Cardiac fibroblast (primary cell): ENCODE measurements around the gene ACTL7A.

Source experiments
- DNase-seq, 2 donors: peaks; one replicate each; pipeline versions ENCODE4 v3.0.0 to v3.0.0-alpha.2; 2010; ENCODE audit warnings: low read depth in 2 of 2
- H3K4me3 ChIP-seq, 2 donors: replicated peaks in 1 of 2; 1 replicate in 1 of 2; 2 replicates in 1 of 2; pipeline ENCODE4 v1.5.1; 2011; ENCODE audit warnings: low read depth in 2 of 2, low read length in 2 of 2, mild to moderate bottlenecking in 2 of 2, moderate library complexity in 1 of 2
- TF ChIP-seq, protein P1 (sequence below): IDR thresholded peaks from one replicate; pipeline ENCODE4 v1.5.1; 2011; ENCODE audit warnings: low read depth, mild to moderate bottlenecking, low read length, inconsistent platforms

Gene ACTL7A

DNA sequence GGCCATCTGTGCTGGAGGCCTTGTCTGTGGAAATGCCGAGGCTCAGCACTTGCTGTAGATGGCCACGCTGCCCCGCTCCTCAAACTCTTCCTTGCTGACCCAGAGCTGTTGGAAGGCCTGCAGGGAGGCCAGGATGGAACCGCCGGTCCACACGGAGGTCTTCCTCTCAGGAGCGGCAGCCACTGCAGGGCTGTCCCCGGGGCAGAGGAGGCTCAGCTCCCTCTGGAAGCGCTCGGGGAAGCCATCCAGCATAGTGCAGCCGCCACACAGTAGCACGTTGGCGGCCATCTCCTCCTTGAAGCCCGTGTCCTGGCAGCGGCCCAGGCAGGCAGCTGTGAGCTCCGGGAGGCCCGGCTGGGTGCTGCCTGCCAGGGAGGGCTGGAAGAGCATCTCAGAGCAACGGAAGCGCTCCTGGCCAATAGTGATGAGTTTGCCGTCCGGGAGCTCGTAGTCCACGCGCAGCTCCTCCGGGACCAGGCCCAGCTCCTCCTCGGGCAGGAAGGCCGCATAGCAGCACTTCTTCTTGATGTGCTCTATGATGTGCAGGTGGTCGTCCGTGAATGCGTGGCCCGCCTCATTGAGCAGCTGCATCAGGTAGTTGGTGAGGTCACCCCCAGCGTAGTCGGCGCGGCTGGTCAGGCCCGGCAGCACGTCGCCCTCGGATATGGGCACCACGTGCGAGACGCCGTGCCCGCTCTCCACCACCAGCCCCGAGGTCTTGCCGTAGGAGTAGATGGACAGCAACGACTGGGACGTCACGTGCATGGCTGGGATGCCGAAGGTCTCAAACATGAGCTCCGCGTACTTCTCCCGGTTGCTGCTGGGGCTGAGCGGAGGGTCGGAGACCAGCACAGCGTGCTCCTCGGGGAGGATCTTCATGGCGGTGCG, 7.2 kb upstream of the ACTL7A start:
- H3K4me3 ChIP-seq, result no peak overlapping the region
- TF ChIP-seq, protein P1, sequence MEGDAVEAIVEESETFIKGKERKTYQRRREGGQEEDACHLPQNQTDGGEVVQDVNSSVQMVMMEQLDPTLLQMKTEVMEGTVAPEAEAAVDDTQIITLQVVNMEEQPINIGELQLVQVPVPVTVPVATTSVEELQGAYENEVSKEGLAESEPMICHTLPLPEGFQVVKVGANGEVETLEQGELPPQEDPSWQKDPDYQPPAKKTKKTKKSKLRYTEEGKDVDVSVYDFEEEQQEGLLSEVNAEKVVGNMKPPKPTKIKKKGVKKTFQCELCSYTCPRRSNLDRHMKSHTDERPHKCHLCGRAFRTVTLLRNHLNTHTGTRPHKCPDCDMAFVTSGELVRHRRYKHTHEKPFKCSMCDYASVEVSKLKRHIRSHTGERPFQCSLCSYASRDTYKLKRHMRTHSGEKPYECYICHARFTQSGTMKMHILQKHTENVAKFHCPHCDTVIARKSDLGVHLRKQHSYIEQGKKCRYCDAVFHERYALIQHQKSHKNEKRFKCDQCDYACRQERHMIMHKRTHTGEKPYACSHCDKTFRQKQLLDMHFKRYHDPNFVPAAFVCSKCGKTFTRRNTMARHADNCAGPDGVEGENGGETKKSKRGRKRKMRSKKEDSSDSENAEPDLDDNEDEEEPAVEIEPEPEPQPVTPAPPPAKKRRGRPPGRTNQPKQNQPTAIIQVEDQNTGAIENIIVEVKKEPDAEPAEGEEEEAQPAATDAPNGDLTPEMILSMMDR, result no peak
- no peak for DNase-seq

DNA sequence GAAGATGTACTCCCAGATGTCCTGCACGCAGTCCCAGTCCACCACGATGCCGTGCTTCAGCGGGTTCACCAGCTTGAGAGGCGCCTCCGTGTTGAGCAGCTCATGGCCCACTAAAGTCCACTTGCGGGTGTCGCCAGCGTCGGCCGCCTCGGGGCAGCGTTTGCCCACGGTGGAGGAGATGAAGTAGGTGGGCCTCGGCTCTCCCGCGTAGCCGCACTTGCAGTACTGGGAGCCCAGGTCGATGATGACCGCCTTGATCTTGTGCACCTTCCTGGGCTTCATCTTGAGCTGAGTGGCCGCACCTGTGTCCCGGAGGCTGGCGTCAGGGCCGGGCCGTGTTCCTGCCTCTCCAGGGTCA, 6.6 kb upstream of the ACTL7A start:
- TF ChIP-seq, protein P1, result no peak
- DNase-seq, result no peak
- no peak overlapping the region for H3K4me3 ChIP-seq

DNA sequence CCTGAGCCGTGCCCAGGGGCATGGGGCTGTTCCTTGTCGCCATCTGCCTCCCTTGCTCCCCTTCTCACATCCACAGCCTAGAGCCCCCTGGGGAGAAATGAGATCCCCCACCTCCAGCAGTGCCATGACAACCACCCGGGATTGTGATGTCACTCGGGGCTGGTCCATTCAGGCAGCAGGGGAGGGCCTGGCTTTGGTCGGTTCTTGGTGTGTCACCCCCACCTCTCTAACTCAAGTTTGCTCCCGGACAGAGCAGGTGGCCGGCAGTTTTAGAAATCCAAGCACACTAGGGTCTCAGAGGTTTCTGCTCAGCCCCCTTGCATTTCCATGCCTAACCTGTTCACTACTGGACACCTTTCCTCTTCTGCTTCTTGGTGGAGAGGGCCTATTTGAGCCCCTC, 6.2 kb upstream of the ACTL7A start, which contains the start of gene ACTL7B:
TSS of gene ACTL7B (minus strand) at position 99 of the 400 bp plus-strand sequence. CDS start at position 43, 56 bp downstream.
- no peak for DNase-seq
- no peak within 1 kb of the TSS for H3K4me3 ChIP-seq
- TF ChIP-seq, protein P1, result no peak

DNA sequence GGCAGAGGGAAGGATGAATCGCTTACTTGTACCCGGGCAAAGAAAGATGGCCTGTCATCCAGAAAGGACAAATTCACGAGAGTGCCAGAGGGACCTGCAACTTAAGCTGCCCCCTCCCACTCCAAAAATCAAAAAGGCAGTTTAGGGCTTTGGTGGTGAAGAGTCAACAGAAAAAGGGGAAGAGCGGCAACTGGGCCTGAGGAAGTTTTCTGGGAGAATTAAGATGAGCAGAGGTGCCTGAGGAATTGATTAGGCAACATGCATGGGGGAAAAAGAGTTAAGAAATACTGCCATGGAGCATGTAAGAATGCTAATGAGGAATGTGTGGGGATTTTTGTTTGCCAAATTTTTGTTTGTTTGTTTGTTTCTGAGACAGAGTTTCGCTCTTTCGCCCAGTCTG, 4.5 kb upstream of the ACTL7A start:
- TF ChIP-seq, protein P1, result no peak
- DNase-seq, result no peak

DNA sequence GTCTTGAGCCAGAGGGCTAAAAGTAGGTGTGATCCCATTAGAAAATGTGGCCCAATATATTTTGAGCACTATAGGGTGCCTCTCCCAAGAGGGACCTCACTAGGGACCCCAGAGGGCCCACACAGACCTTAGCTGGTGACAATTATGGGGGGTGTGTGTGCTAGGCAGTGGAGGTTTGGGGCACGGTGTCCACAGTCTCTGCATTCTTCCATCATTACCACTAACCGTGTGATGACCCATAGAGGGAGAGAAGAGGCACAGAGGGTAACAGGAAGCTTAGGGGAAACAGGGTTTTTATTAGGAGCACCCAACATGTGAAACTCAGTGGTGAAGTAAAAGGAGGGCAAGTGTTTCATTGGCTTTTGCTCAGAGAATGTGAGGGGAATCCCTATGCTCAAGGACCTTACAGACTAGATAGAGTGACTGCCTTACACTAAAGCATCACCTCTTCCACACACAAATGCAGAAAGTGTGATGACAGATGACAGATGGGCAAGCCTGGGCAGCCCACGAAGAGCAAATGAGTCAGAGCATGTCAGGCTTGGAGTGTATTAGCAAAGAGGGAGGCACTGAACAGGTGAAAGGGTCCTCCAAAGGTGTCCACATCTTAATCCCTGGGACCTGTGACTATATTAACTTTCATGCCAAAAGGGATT, 2.5 kb upstream of the ACTL7A start:
- no peak overlapping the region for H3K4me3 ChIP-seq
- TF ChIP-seq, protein P1, result no peak
- DNase-seq, result no peak

More for the DNA sequence above, 4.5 kb upstream of the ACTL7A start:
- no peak overlapping the region for H3K4me3 ChIP-seq

DNA sequence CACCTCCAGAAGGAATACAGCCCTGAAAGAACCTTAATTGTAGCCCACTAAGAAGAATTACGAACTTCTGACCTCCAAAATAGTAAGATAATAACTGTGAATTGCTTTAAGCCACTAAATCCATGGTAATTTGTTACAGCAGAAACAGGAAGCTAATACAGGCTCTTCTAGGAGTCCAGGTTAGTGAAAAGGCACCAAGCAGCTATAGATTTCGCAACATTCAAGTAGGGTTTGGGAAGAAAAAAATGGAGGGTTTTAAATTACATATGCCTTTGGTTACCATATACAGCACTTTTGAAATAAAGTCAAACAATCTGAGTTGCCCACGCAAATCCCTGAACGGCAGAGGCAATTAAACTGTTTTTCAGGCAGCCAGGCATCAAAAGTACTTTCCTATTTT, 1.7 kb upstream of the ACTL7A start:
- peak; percentile 11 to 24 for DNase-seq
- TF ChIP-seq, protein P1, result no peak
- no peak overlapping the region for H3K4me3 ChIP-seq
